Ramos (cell line): ENCODE data around the gene FTH1.

ENCODE experiments used
- in situ Hi-C: fragments of 300-500 bp; cut with MboI; formaldehyde crosslinking; loops from one replicate; pipeline ENCODE4 v1.14.3; 2022; ENCODE audit warnings: low sequenced_read_pairs; ENCODE audit not compliant: unreplicated experiment

Gene FTH1

DNA sequence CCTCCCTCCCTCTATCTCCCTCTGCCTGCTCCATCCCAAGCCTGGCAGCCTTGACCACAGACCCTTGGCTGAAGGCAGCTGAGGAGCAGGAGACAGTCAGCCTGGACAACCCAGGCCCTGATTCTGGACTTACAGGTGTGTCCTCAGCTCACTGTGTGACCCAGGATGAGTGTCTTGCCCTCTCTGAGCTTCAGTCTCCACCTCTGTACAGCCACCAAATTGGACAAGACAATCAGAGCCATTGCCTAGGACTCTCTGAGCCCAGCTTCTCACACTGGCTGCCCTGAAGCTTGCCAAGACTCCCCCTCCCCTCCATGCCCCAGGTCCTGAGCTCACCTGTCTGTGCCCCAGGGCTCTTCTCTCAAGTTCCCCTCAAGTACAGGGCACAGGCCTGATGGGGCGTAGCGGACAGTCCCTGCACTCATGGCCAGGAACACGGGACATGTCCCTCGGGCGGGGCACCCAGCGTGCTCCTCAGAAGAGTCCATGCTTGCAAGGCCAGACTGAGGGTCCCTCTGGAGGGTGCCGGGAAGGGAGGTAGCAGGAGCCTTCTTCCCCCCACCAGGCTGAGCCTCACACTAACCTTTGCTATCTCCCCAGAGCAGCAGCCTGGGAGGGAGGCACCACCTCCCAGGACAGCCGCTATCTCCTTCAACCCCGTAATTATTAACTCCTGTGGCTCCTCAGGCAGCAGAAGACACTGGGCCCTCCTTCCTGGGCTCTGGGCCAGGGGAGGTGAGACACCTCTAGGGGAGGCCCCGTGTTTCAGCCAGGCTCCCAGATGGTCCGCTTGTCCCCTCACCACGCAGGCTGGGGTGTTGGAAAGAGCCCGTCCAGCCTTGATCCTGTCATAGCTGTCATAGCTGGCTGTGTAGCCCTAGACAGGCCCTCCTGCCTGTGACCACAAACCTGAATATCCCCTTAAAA lies 47.5 kb downstream of the FTH1 start:
- in situ Hi-C loops = no loop called here

DNA sequence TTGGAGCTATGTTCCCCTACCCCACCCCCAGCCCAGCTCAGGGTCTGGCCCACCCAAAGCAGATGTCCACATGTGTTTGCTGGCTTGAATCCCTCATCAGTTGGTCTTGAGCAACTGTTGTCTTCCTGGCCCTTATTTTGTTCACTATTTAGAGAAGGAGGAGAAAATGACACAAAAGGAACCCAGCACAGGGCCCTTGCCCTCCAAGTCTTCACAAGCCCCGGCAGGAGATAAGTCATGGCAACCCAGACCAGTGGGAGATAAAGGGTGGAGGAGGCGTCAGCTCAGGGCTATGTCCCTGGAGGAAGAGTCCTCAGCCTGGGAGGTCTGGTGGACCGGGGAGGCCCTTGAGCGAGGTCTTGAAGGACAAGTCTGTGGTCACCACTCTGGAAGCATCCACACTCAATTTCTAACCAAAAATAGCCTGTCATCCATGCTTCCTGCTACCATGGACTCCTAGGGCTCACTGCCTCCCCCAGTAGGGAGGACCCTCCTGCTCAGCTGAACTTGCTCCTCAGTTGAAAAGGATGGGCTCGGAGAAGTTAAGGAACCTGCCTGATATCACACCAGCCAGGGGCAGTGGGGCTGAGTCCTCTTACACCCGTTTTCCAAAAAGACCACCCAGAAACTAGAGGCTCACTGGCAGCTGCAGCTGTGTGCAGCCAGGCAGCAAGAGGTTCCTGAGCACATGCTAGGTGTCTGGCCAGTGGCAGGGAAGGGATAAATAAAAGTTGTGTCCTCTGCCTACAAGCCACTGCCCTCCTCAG lies 48.3 kb downstream of the FTH1 start:
- in situ Hi-C loops = no loop called here

DNA sequence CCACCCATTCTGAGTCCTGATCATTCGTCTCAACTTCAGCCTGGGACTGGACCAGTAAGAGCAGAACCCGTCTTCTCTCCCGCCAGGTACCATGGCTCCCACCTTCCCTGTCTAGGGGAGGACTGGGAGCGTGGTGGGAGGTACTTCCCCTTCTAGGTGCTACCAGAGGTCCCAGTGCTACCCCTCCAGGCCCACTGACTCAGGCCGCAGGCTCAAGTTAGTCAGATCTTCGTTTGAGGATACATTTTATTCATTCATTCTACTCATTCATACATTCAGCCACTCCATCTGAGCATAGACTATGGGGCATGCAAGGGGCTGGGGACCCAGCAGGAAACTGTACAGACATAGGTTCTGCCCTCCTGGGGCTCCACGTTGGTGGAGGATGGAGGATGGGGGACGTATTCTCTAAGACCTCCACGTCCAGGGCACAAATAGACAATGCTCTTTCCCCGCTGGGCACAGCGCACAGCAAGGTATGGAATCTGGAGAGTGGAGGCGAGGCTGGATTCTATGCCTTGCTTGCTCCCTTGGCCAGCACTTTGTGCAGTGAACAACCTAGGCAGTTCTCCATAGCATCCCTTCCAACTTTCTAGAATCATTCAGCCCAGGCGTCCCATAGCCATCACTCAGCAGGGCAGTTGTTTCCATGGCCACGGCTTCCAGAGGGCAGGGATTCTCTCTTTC lies 49.0 kb downstream of the FTH1 start:
- in situ Hi-C loops = no loop called here

DNA sequence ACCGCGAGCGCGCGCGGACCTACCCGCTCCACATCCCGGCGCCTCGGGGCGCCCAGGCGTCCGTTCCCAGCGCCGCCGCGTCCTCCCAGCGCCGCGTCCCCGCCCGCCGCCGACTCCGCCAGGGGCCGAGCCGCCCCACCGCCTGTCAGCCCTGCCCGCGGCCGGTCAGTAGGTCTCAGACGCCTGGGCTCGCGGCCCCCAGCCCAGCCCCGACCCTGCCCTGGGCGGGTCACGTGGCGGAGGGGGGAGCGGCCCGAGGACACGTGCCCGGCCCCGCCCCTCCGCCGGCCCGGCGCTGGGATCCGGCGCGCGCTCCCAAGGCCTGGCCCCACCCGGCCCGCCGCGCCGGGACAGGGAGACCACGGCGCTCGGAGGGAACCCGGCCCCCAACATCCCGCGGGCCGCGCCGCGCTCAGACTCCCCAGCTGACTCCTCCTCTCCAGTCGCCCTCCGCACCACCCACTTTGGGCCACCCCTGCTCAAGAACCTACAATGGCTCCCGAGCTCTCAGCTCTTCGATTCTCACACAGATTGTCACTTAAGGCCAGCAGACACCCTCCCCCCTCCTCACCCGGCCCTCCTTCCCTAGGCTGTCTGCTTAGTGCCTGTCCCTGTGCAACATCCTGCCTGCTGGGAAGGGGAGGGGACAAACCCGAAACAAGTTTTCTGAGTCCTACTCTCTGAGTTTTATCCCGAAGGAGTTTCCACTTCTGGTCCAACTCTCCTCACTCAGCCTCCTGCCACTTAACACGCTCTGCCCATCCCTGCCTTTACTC lies 49.9 kb downstream of the FTH1 start, which contains the start of gene RAB3IL1:
Gene RAB3IL1 (minus strand): TSS at position 233 of the 776 bp plus-strand sequence. CDS start 199 bp downstream, at position 34.
- in situ Hi-C loops = no loop called here

DNA sequence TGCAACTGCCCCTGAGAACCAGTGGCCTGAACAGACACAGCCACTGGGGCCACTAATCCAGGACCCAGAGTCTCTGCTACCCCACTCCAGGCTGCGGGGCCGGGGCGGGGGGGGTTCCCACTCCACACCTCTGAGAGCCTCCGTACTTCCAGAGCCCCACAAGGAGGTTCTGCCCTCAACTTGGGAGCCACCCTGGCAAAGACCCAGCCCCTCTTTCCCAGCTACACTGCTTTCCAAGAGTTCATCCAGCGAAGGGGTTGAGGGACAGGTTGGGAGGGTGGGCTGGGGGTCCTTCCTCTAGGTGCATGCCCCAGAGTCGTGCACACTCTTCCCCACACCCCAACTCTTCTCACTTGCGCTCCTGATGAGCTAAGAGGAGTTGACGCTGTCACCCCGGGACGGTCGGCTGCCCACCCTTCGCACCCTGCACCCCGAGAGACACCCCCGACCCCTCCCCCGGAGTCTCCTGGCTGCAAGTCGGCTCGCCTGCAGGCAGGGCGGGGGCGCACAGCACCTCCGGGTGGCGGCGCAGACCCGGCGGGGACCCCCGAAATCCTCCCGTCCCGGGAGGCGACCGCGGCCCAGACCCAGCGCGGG lies 50.6 kb downstream of the FTH1 start:
- in situ Hi-C loops = no loop called here

DNA sequence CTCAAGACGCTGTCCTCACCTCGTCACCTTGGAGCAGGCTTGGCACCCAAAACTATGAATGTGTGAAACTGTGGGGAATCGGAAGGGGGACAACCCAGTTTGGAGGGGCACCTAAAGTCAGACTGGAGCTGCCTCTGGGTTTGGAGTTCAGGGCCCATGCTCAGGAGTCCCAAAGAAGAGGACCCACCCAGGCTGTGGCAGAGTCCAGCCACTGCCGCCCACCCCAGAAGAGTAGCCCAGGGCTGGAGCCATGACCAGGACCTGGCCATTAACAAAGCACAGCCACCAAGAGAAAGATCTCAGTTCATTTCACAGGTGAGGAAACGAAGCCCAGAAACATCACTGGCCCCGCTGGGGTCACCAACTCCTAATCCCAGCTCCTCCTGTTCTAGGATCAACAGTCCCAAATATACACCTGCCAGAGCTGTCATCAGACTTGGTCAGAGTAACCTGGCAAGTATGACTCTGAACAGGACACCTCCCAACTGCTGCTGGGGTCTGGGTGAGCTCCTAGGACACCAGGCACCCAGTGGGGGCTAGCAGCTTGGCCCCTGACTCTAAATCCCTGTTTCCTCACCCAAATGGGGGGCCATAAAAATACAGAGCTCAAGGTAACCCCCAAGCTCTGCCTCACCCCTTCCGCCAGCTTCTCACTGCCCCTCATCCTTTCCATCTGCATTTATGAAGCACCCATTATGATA lies 52.8 kb downstream of the FTH1 start:
- in situ Hi-C loops = no loop called here
